DMS53 (cell line): ENCODE results near the gene RAD50.
"Not testable (repeated sequence)": the region's sequence is repeated elsewhere in the genome, so short reads cannot be mapped to it uniquely, and the experiment has no call there.

Source experiments
- DNase-seq: peaks from one replicate; lab custom pipeline; 2025; lab: John Stamatoyannopoulos, UW

RAD50 gene

GRCh38 chr5:132675936-132676689 is 119.3 kb downstream of the RAD50 start:
- no peak for DNase-seq

- DNase-seq, result peak; percentile 62
These were observed 120.4 kb downstream of the RAD50 start for GRCh38 chr5:132677191-132677590.

GRCh38 chr5:132677682-132678400 is 121.1 kb downstream of the RAD50 start:
- DNase-seq, result no peak

- no peak for DNase-seq
These were observed 122.0 kb downstream of the RAD50 start for GRCh38 chr5:132678735-132679134.

- no peak for DNase-seq
These were observed 122.4 kb downstream of the RAD50 start for GRCh38 chr5:132679166-132679565.

- DNase-seq, result no peak
These were observed 123.1 kb downstream of the RAD50 start for GRCh38 chr5:132679717-132680380.

- no peak for DNase-seq
These were observed 124.2 kb downstream of the RAD50 start for GRCh38 chr5:132680780-132681475.

GRCh38 chr5:132681476-132681831 is 124.7 kb downstream of the RAD50 start:
- DNase-seq, result no peak

- DNase-seq, result no peak
These were observed 125.2 kb downstream of the RAD50 start for GRCh38 chr5:132681983-132682382.

- DNase-seq, result no peak
These were observed 127.7 kb downstream of the RAD50 start for GRCh38 chr5:132684491-132684890.

GRCh38 chr5:132684922-132685720 is 128.3 kb downstream of the RAD50 start:
- no peak for DNase-seq

GRCh38 chr5:132686193-132686592 is 129.4 kb downstream of the RAD50 start:
- DNase-seq, result no peak

GRCh38 chr5:132687995-132688394 is 131.2 kb downstream of the RAD50 start:
- no peak for DNase-seq

- DNase-seq, result no peak
These were observed 132.0 kb downstream of the RAD50 start for GRCh38 chr5:132688536-132689339.

GRCh38 chr5:132689513-132689912 is 132.7 kb downstream of the RAD50 start:
- DNase-seq, result no peak

- DNase-seq, result no peak
These were observed 133.4 kb downstream of the RAD50 start for GRCh38 chr5:132690156-132690555.

- not testable (repeated sequence) for DNase-seq
These were observed 135.2 kb downstream of the RAD50 start for GRCh38 chr5:132691755-132692631.

- no peak for DNase-seq
These were observed 135.8 kb downstream of the RAD50 start for GRCh38 chr5:132692632-132692967.
